Measurements from ENCODE around the gene FN3KRP. TPM values are rescaled to one million over a fixed set of nuclear protein-coding genes. Genes with fewer than 3 reads are reported as not detected.

Gene FN3KRP
- total and polyA plus RNA-seq, 2 of the 13 experiments (the other 11 are each of a cell fraction or from before 2014, with no cell fraction given) = 22.4 to 28.2 TPM

- TF ChIP-seq ZNF619 (CRISPR knock-in tag; IDR thresholded peaks at IDR 0.05) = peak; percentile 66; the same call in 1 of the 2 replicates
- peak; percentile 77 for TF ChIP-seq XRCC5 (optimal IDR thresholded peaks at IDR 0.05; ENCODE audit: low read length)
- TF ChIP-seq ATF1 (CRISPR knock-in tag; IDR thresholded peaks at IDR 0.05) = no peak
- TF ChIP-seq SMC3 (IDR thresholded peaks at IDR 0.05; ENCODE audit: low read length) = peak; percentile 67; the same call in 1 of the 2 replicates
- 0 out of 2 replicates have a peak, but pooled peaks have one; percentile 61 for TF ChIP-seq ZFP36L1 (CRISPR knock-in tag; IDR thresholded peaks at IDR 0.05)
- TF ChIP-seq MYC (CRISPR knock-in tag; IDR thresholded peaks at IDR 0.05; ENCODE audit: borderline replicate concordance) = peak; percentile 42; the same call in 1 of the 2 replicates
- TF ChIP-seq ZNF674 (CRISPR knock-in tag; IDR thresholded peaks at IDR 0.05; ENCODE audit: low read depth) = no peak
- no peak for TF ChIP-seq ZNF20 (CRISPR knock-in tag; IDR thresholded peaks at IDR 0.05)
- no peak for TF ChIP-seq MAZ (IDR thresholded peaks at IDR 0.05; ENCODE audit: borderline replicate concordance, low read depth, low read length)
- TF ChIP-seq MAZ (CRISPR knock-in tag; IDR thresholded peaks at IDR 0.05; ENCODE audit: low read depth) = peak; percentile 64
- TF ChIP-seq GABPB1 (CRISPR knock-in tag; IDR thresholded peaks at IDR 0.05) = peak; percentile 42; the same call in 1 of the 2 replicates
- TF ChIP-seq ZNF770 (CRISPR knock-in tag; IDR thresholded peaks at IDR 0.05) = peak; percentile 45; the same call in 1 of the 2 replicates
- 0 out of 2 replicates have a peak, but pooled peaks have one; percentile 38 for TF ChIP-seq GATAD2A (CRISPR knock-in tag; IDR thresholded peaks at IDR 0.05)
These were observed 36.7 kb upstream of the FN3KRP start (continued) for GRCh38 chr17:82679586-82680465.
